CD4-positive, alpha-beta T cell (primary cell): ENCODE data around the gene PTPRN2. TPM values are rescaled to one million over a fixed set of nuclear protein-coding genes. Genes with fewer than 3 reads are reported as not detected.

Source experiments
- ATAC-seq: fragments of 200-7000 bp; cut with Tn5 transposase; one replicate; pipeline ENCODE4 v1.10.0; 2022; ENCODE audit warnings: mild to moderate bottlenecking; ENCODE audit not compliant: poor library complexity
- CTCF ChIA-PET: fragments of 350-600 bp; sonication (Branson Sonifier 250); formaldehyde crosslinking; loops from one replicate; lab custom pipeline; 2021; ENCODE audit warnings: antibody characterized with exemption, inconsistent platforms; lab: Charles Lee
- POLR2A ChIA-PET: fragments of 350-600 bp; sonication (Branson Sonifier 250); formaldehyde crosslinking; loops from one replicate; lab custom pipeline; 2021; ENCODE audit warnings: antibody characterized with exemption, inconsistent platforms; lab: Charles Lee
- DNase-seq, 14 experiments: peaks; one replicate each; pipeline ENCODE4 v3.0.0-alpha.2; 2013 to 2020; ENCODE audit warnings: mixed read lengths in 2 of 14
- H3K27ac ChIP-seq, 2 donors: one replicate each; pipeline versions ENCODE4 v1.5.1 to v1.7.0; 2013; ENCODE audit warnings: low read length in 2 of 2, low read depth in 1 of 2, mild to moderate bottlenecking in 1 of 2
- H3K27me3 ChIP-seq, 2 experiments: 1 replicate in 1 of 2; 2 replicates in 1 of 2; pipeline versions ENCODE4 v1.6.1 to v1.7.0; 2013; ENCODE audit warnings: low read length in 2 of 2, control low read depth in 1 of 2, mild to moderate bottlenecking in 1 of 2, moderate library complexity in 1 of 2; ENCODE audit not compliant: insufficient read depth in 2 of 2, control insufficient read depth in 1 of 2
- H3K36me3 ChIP-seq: one replicate; pipeline ENCODE4 v1.6.1; 2013; ENCODE audit warnings: low read length, control low read depth; ENCODE audit not compliant: insufficient read depth
- H3K4me1 ChIP-seq: one replicate; pipeline ENCODE4 v1.6.1; 2013; ENCODE audit warnings: low read length, control low read depth; ENCODE audit not compliant: insufficient read depth
- H3K4me3 ChIP-seq: one replicate; pipeline ENCODE4 v1.5.1; 2013; ENCODE audit warnings: mild to moderate bottlenecking, low read length, moderate library complexity
- H3K9me3 ChIP-seq, 2 experiments: 1 replicate in 1 of 2; 2 replicates in 1 of 2; pipeline versions ENCODE4 v1.6.1 to v1.7.0; 2013; ENCODE audit warnings: low read length in 2 of 2, mild to moderate bottlenecking in 2 of 2, control low read depth in 1 of 2, moderate library complexity in 1 of 2; ENCODE audit not compliant: control insufficient read depth in 1 of 2, insufficient read depth in 1 of 2
- H3K27ac Mint-ChIP-seq: one replicate; pipeline ENCODE4 v1.8.0; 2020; ENCODE audit warnings: mixed read lengths
- H3K27me3 Mint-ChIP-seq: one replicate; pipeline ENCODE4 v1.8.0; 2021; ENCODE audit warnings: mixed read lengths
- H3K36me3 Mint-ChIP-seq: one replicate; pipeline ENCODE4 v1.8.0; 2021; ENCODE audit warnings: low read depth, mixed read lengths
- H3K4me1 Mint-ChIP-seq: one replicate; pipeline ENCODE4 v1.8.0; 2021; ENCODE audit warnings: low read depth, mixed read lengths
- H3K4me3 Mint-ChIP-seq: one replicate; pipeline ENCODE4 v1.8.0; 2020; ENCODE audit warnings: mild to moderate bottlenecking, mixed read lengths
- H3K9me3 Mint-ChIP-seq: one replicate; pipeline ENCODE4 v1.8.0; 2020; ENCODE audit warnings: mixed read lengths
- intact Hi-C, 2 experiments: fragments of 100-400 bp; cut with DNase I in 1 of 2; cut with micrococcal nuclease in 1 of 2; formaldehyde crosslinking; loops; one replicate each; pipeline versions ENCODE4 v1.15.1 to v1.9.0; 2023 to 2025; cut with DNase I, micrococcal nuclease
- total RNA-seq, 174 experiments: library from RNA in 2 of 174; stranded (reverse) in 2 of 174; gene quantifications; one replicate each; pipeline ENCODE4 v1.2.3 and lab custom pipeline; 2021 to 2026
- TF ChIP-seq, protein P1 (sequence below): fragments of 200-600 bp; IDR thresholded peaks from one replicate; pipeline ENCODE4 v1.8.0; 2022; ENCODE audit warnings: antibody characterized with exemption, mild to moderate bottlenecking

PTPRN2 gene
- total RNA-seq, 2 experiments from 2014 or later = 0.34 to 0.44 TPM

GRCh38 chr7:157813053-157813452, 774.6 kb downstream of the PTPRN2 start:
- Histone ChIP-seq H3K27me3 (no peaks in the 10 kb centered on the region), H3K4me3 (no peak overlapping the region), H3K36me3 (no peaks in the 10 kb centered on the region), H3K27ac (no peak overlapping the region), H3K4me1 (no peaks in the 10 kb centered on the region), H3K9me3 (peaks cover 0 to 21% of the 10 kb centered on the region in 2 experiments)
- no peaks in the 10 kb centered on the region for H3K9me3 Mint-ChIP-seq
- DNase-seq = no peak
- no peak for ATAC-seq
- POLR2A ChIA-PET = no interaction called here
- CTCF ChIA-PET = no interaction called here
- H3K27ac Mint-ChIP-seq = no peak overlapping the region
- H3K27me3 Mint-ChIP-seq = no peaks in the 10 kb centered on the region
- intact Hi-C loops = no loop called here
- TF ChIP-seq, protein P1, sequence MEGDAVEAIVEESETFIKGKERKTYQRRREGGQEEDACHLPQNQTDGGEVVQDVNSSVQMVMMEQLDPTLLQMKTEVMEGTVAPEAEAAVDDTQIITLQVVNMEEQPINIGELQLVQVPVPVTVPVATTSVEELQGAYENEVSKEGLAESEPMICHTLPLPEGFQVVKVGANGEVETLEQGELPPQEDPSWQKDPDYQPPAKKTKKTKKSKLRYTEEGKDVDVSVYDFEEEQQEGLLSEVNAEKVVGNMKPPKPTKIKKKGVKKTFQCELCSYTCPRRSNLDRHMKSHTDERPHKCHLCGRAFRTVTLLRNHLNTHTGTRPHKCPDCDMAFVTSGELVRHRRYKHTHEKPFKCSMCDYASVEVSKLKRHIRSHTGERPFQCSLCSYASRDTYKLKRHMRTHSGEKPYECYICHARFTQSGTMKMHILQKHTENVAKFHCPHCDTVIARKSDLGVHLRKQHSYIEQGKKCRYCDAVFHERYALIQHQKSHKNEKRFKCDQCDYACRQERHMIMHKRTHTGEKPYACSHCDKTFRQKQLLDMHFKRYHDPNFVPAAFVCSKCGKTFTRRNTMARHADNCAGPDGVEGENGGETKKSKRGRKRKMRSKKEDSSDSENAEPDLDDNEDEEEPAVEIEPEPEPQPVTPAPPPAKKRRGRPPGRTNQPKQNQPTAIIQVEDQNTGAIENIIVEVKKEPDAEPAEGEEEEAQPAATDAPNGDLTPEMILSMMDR = no peak
- H3K36me3 Mint-ChIP-seq = no peaks in the 10 kb centered on the region
- H3K4me1 Mint-ChIP-seq = peaks cover 5% of the 10 kb centered on the region
- no peak overlapping the region for H3K4me3 Mint-ChIP-seq

DNA sequence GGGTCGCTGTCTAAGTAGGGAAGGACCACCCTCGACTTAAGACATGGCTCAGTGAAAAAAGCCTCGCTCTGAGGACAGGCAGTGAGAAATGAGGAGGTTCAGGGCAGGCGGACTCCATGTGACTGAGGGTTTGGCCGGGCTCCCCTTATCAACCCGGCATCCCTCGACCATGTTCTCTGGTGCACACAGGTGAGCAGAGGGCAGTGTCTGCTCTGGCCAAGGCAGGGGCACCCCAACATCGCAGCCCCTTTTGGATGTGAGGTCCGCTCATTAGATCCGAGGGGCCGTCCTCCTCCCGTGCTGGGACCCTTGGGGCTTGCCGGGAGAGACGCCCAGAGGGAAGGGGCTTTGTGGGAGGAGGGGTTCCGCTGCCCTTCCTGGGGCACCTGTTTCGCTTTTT, 775.7 kb downstream of the PTPRN2 start:
- Histone ChIP-seq H3K27me3 (no peaks in the 10 kb centered on the region), H3K9me3 (peaks cover 0 to 21% of the 10 kb centered on the region in 2 experiments), H3K4me1 (no peaks in the 10 kb centered on the region), H3K36me3 (no peaks in the 10 kb centered on the region), H3K27ac (no peak overlapping the region), H3K4me3 (no peak overlapping the region)
- Mint-ChIP-seq H3K36me3 (no peaks in the 10 kb centered on the region), H3K27ac (no peak overlapping the region), H3K4me1 (no peaks in the 10 kb centered on the region), H3K27me3 (no peaks in the 10 kb centered on the region), H3K9me3 (no peaks in the 10 kb centered on the region), H3K4me3 (no peak overlapping the region)
- intact Hi-C loops = no loop called here
- POLR2A ChIA-PET = no interaction called here
- CTCF ChIA-PET = no interaction called here
- DNase-seq = no peak
- ATAC-seq = no peak
- TF ChIP-seq, protein P1 = no peak

GRCh38 chr7:157809863-157810851, 777.5 kb downstream of the PTPRN2 start:
- Histone ChIP-seq H3K27ac (no peak overlapping the region), H3K9me3 (peaks cover 0 to 14% of the 10 kb centered on the region in 2 experiments), H3K36me3 (no peaks in the 10 kb centered on the region), H3K4me1 (no peaks in the 10 kb centered on the region), H3K27me3 (no peaks in the 10 kb centered on the region), H3K4me3 (no peak overlapping the region)
- Mint-ChIP-seq H3K9me3 (no peaks in the 10 kb centered on the region), H3K27ac (no peak overlapping the region), H3K4me1 (no peaks in the 10 kb centered on the region), H3K4me3 (no peak overlapping the region), H3K27me3 (no peaks in the 10 kb centered on the region), H3K36me3 (no peaks in the 10 kb centered on the region)
- TF ChIP-seq, protein P1 = no peak
- ATAC-seq = no peak
- no peak for DNase-seq
- intact Hi-C loops = no loop called here
- POLR2A ChIA-PET = no interaction called here
- CTCF ChIA-PET = no interaction called here
